Gastroesophageal sphincter (tissue), 3 donors: ENCODE data around the gene SLC39A1.

ENCODE experiments used
- EP300 ChIP-seq: sonication (generic); formaldehyde crosslinking; IDR thresholded peaks from one replicate; pipeline ENCODE4 v1.6.1; 2017; ENCODE audit warnings: antibody characterized with exemption, mild to moderate bottlenecking
- POLR2A ChIP-seq, 2 donors: fragments of 450-650 bp; IDR thresholded peaks; one replicate each; pipeline ENCODE4 v1.6.1; 2017; ENCODE audit warnings: antibody characterized with exemption in 2 of 2, mild to moderate bottlenecking in 2 of 2, moderate library complexity in 1 of 2
- POLR2AphosphoS5 ChIP-seq: sonication (generic); formaldehyde crosslinking; IDR thresholded peaks from one replicate; pipeline ENCODE4 v1.6.1; 2017; ENCODE audit warnings: antibody characterized with exemption
- TF ChIP-seq, protein P1 (sequence below), 4 experiments: fragments of 200-600 bp in 2 of 4; fragments of 450-650 bp in 2 of 4; sonication (generic) in 1 of 4; IDR thresholded peaks; one replicate each; pipeline ENCODE4 v1.5.1; 2017 to 2019; ENCODE audit warnings: antibody characterized with exemption in 4 of 4, mild to moderate bottlenecking in 2 of 4, moderate library complexity in 2 of 4

DNA sequence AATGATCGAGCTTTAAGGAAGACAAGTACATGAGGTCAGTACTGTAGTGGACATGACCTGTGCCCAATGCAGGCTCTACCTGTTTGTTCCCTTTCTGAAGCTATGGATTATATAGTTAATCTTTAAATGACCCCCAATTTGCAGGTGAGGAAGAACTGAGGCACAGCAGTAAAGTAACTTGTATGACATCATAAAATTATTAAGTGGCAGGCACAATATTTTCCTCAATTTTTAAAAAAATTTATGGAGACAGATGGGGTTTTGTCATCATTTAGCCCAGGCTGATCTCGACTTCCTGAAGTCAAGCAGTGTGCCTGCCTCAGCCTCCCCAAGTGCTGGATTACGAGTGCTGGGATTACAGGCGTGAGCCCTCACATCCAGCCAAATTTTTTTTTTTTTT lies 36.9 kb downstream of the SLC39A1 start:
- TF ChIP-seq, protein P1, sequence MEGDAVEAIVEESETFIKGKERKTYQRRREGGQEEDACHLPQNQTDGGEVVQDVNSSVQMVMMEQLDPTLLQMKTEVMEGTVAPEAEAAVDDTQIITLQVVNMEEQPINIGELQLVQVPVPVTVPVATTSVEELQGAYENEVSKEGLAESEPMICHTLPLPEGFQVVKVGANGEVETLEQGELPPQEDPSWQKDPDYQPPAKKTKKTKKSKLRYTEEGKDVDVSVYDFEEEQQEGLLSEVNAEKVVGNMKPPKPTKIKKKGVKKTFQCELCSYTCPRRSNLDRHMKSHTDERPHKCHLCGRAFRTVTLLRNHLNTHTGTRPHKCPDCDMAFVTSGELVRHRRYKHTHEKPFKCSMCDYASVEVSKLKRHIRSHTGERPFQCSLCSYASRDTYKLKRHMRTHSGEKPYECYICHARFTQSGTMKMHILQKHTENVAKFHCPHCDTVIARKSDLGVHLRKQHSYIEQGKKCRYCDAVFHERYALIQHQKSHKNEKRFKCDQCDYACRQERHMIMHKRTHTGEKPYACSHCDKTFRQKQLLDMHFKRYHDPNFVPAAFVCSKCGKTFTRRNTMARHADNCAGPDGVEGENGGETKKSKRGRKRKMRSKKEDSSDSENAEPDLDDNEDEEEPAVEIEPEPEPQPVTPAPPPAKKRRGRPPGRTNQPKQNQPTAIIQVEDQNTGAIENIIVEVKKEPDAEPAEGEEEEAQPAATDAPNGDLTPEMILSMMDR (IDR thresholded peaks at IDR 0.05): no peak
- TF ChIP-seq POLR2A (IDR thresholded peaks at IDR 0.05): no peak
- TF ChIP-seq POLR2AphosphoS5: no peak
- TF ChIP-seq EP300: no peak
